Stomach (tissue), 4 donors: ENCODE data around the gene ATP2B3.

Experiments used
- EP300 ChIP-seq: sonication (generic); formaldehyde crosslinking; IDR thresholded peaks from one replicate; pipeline ENCODE4 v1.6.1; 2017; ENCODE audit warnings: antibody characterized with exemption
- POLR2A ChIP-seq, 4 donors: fragments of 450-650 bp; IDR thresholded peaks; one replicate each; pipeline ENCODE4 v1.6.1; 2016; ENCODE audit warnings: antibody characterized with exemption in 4 of 4, control low read depth in 2 of 4, mild to moderate bottlenecking in 1 of 4, moderate library complexity in 1 of 4
- POLR2AphosphoS5 ChIP-seq, 3 donors: sonication (generic); formaldehyde crosslinking; IDR thresholded peaks; one replicate each; pipeline ENCODE4 v1.6.1; 2016; ENCODE audit warnings: antibody characterized with exemption in 3 of 3
- TF ChIP-seq, protein P1 (sequence below), 7 experiments: fragments of 450-650 bp in 4 of 7; fragments of 200-600 bp in 3 of 7; sonication (generic) in 3 of 7; IDR thresholded peaks; one replicate each; pipeline ENCODE4 v1.5.1; 2016 to 2019; ENCODE audit warnings: antibody characterized with exemption in 7 of 7, control low read depth in 2 of 7, mild to moderate bottlenecking in 1 of 7

GRCh38 chrX:153539171-153539978 lies 21.9 kb downstream of the ATP2B3 start:
- TF ChIP-seq, protein P1, sequence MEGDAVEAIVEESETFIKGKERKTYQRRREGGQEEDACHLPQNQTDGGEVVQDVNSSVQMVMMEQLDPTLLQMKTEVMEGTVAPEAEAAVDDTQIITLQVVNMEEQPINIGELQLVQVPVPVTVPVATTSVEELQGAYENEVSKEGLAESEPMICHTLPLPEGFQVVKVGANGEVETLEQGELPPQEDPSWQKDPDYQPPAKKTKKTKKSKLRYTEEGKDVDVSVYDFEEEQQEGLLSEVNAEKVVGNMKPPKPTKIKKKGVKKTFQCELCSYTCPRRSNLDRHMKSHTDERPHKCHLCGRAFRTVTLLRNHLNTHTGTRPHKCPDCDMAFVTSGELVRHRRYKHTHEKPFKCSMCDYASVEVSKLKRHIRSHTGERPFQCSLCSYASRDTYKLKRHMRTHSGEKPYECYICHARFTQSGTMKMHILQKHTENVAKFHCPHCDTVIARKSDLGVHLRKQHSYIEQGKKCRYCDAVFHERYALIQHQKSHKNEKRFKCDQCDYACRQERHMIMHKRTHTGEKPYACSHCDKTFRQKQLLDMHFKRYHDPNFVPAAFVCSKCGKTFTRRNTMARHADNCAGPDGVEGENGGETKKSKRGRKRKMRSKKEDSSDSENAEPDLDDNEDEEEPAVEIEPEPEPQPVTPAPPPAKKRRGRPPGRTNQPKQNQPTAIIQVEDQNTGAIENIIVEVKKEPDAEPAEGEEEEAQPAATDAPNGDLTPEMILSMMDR (IDR thresholded peaks at IDR 0.05): peak in 5 of 7 experiments; percentile 43 to 76 (median 72)
- TF ChIP-seq POLR2AphosphoS5 (IDR thresholded peaks at IDR 0.05) (no peak), EP300 (no peak), POLR2A (IDR thresholded peaks at IDR 0.05) (no peak)
